Measurements from ENCODE around the gene ARHGEF17. TPM values are rescaled to one million over a fixed set of nuclear protein-coding genes. Genes with fewer than 3 reads are reported as not detected.

Gene ARHGEF17
- total RNA-seq, 1 donor from 2014 or later, result 104 TPM

DNA sequence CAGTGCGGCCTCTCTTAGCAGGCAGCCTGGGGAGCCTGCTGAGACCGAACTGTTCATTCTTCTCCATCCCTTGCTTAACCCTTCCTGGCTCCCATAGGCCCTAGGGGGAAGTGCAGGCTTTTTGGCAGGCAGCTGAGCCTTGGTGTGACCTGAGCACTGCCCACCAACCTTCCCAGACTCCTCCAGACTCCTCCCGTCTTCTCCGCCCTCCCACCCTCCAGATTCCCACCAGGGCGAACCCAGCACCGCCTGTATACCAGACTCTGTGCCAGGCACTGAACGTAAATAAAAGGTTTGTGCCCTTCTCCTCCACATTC is 76.0 kb downstream of the ARHGEF17 start:
- H3K27ac Mint-ChIP-seq (ENCODE audit: unreplicated experiment), result peak overlapping the region; percentile 57
- H3K36me3 Mint-ChIP-seq (ENCODE audit: unreplicated experiment), result no peaks in the 10 kb centered on the region
- no peak overlapping the region for H3K4me3 Mint-ChIP-seq (ENCODE audit: unreplicated experiment)
- DNase-seq (ENCODE audit: extremely low spot score, unreplicated experiment), result no peak
- TF ChIP-seq CTCF (IDR thresholded peaks at IDR 0.05), result no peak
- no peaks in the 10 kb centered on the region for H3K27me3 Mint-ChIP-seq (ENCODE audit: unreplicated experiment)
- H3K9me3 Mint-ChIP-seq (ENCODE audit: unreplicated experiment), result no peaks in the 10 kb centered on the region
- peaks cover 65% of the 10 kb centered on the region for H3K4me1 Mint-ChIP-seq (ENCODE audit: unreplicated experiment)

GRCh38 chr11:73384531-73384871 is 76.4 kb downstream of the ARHGEF17 start:
- no peak for DNase-seq (ENCODE audit: extremely low spot score, unreplicated experiment)
- H3K36me3 Mint-ChIP-seq (ENCODE audit: unreplicated experiment), result no peaks in the 10 kb centered on the region
- no peak for TF ChIP-seq CTCF (IDR thresholded peaks at IDR 0.05)
- no peaks in the 10 kb centered on the region for H3K9me3 Mint-ChIP-seq (ENCODE audit: unreplicated experiment)
- peaks cover 69% of the 10 kb centered on the region for H3K4me1 Mint-ChIP-seq (ENCODE audit: unreplicated experiment)
- H3K27ac Mint-ChIP-seq (ENCODE audit: unreplicated experiment), result no peak overlapping the region
- H3K27me3 Mint-ChIP-seq (ENCODE audit: unreplicated experiment), result no peaks in the 10 kb centered on the region
- H3K4me3 Mint-ChIP-seq (ENCODE audit: unreplicated experiment), result no peak overlapping the region

DNA sequence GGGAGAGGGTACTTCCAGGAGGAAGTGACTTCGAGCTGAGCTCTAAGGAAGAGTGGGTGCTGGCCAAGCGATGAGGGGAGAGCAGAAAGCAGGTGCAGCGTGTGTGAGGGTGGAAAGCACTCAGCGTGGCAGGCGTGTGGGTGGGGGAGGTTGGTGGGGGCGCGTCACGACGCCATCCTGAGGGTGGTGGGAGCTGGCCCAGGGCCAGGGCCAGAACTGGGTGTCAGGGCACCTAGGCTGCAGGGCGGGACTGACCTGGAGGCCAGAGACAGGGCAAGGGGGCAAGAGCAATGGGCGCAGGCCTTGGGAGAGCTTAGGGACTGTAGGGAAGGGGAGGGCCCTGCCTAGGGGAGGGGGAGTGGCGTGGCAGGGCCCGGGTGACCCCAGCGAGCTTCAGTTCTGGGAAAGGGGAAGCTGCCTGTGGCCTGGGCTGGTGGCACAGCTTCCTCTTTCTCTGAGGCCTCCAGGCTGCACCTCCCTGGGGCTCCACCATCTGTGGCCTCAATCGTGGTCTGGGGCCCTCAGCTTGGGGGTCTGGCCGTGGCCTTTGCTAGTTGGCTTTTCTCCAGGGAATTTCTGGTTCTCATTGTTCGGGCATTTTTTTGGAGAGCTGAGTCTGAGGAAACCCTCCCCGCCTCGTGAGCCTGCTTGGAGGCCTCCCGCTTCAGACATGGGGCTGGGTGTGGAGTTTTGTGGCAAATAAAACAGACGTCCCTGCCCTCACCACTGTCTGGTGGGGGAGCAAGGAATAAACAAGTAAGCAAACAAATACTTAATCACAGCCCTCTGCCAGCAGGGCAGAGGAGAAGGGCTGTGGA is 77.0 kb downstream of the ARHGEF17 start:
- H3K27me3 Mint-ChIP-seq (ENCODE audit: unreplicated experiment), result no peaks in the 10 kb centered on the region
- no peaks in the 10 kb centered on the region for H3K9me3 Mint-ChIP-seq (ENCODE audit: unreplicated experiment)
- H3K36me3 Mint-ChIP-seq (ENCODE audit: unreplicated experiment), result no peaks in the 10 kb centered on the region
- H3K27ac Mint-ChIP-seq (ENCODE audit: unreplicated experiment), result peak overlapping the region; percentile 65
- DNase-seq (ENCODE audit: extremely low spot score, unreplicated experiment), result no peak
- peaks cover 73% of the 10 kb centered on the region for H3K4me1 Mint-ChIP-seq (ENCODE audit: unreplicated experiment)
- H3K4me3 Mint-ChIP-seq (ENCODE audit: unreplicated experiment), result no peak overlapping the region
- no peak for TF ChIP-seq CTCF (IDR thresholded peaks at IDR 0.05)

GRCh38 chr11:73386016-73386415 is 77.9 kb downstream of the ARHGEF17 start:
- no peaks in the 10 kb centered on the region for H3K9me3 Mint-ChIP-seq (ENCODE audit: unreplicated experiment)
- no peak overlapping the region for H3K4me3 Mint-ChIP-seq (ENCODE audit: unreplicated experiment)
- H3K27ac Mint-ChIP-seq (ENCODE audit: unreplicated experiment), result peak overlapping the region; percentile 65
- H3K36me3 Mint-ChIP-seq (ENCODE audit: unreplicated experiment), result no peaks in the 10 kb centered on the region
- no peak for TF ChIP-seq CTCF (IDR thresholded peaks at IDR 0.05)
- DNase-seq (ENCODE audit: extremely low spot score, unreplicated experiment), result no peak
- no peaks in the 10 kb centered on the region for H3K27me3 Mint-ChIP-seq (ENCODE audit: unreplicated experiment)
- peaks cover 72% of the 10 kb centered on the region for H3K4me1 Mint-ChIP-seq (ENCODE audit: unreplicated experiment)

DNA sequence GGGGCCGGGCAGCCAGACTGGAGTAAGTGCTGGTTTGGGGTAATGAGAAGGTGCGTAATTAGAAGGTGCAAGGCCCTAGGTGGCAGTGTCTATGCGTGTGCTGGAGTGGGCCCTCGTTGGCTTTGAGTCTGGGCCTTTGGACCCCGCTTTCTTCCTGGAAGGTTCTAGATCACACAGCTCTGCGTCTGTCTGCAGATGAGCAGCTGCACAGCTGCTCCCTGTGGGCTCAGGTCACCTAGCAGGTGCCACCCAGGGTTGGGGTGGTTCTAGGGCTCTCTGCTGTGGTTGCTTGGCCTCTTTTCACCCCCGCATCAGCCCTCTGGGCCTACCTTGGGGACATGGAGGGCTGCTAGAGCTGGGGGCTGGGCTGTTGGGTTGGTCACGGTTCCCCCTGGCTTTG is 78.5 kb downstream of the ARHGEF17 start:
- TF ChIP-seq CTCF (IDR thresholded peaks at IDR 0.05), result no peak
- H3K4me1 Mint-ChIP-seq (ENCODE audit: unreplicated experiment), result peaks cover 69% of the 10 kb centered on the region
- H3K27ac Mint-ChIP-seq (ENCODE audit: unreplicated experiment), result peak overlapping the region; percentile 70

More for the DNA sequence above, 78.5 kb downstream of the ARHGEF17 start:
- Mint-ChIP-seq H3K4me3 (ENCODE audit: unreplicated experiment) (no peak overlapping the region), H3K36me3 (ENCODE audit: unreplicated experiment) (no peaks in the 10 kb centered on the region), H3K9me3 (ENCODE audit: unreplicated experiment) (no peaks in the 10 kb centered on the region), H3K27me3 (ENCODE audit: unreplicated experiment) (no peaks in the 10 kb centered on the region)
- DNase-seq (ENCODE audit: extremely low spot score, unreplicated experiment), result no peak
